RWPE2 (cell line): ENCODE results near the gene UPB1.

ENCODE experiments used
- ATAC-seq: fragments of 200-7000 bp; cut with Tn5 transposase; 3 replicates; pipeline ENCODE4 v1.9.1; 2021; ENCODE audit warnings: low read depth
- DNase-seq: peaks from one replicate; pipeline ENCODE4 v3.0.0-alpha.2; 2020; ENCODE audit warnings: low spot score
- H3K27ac ChIP-seq: fragments of 450-650 bp; 2 replicates; pipeline ENCODE4 v1.5.1; 2017; ENCODE audit warnings: mild to moderate bottlenecking; ENCODE audit not compliant: poor library complexity, severe bottlenecking
- H3K27me3 ChIP-seq: fragments of 250-450 bp; sonication (Bioruptor Pico); 2 replicates; pipeline ENCODE4 v1.5.1; 2021; ENCODE audit warnings: mild to moderate bottlenecking, moderate library complexity; ENCODE audit not compliant: insufficient read depth, poor library complexity, severe bottlenecking
- H3K36me3 ChIP-seq: fragments of 250-450 bp; sonication (Bioruptor Pico); 2 replicates; pipeline ENCODE4 v1.5.1; 2020; ENCODE audit warnings: low read depth, mild to moderate bottlenecking, moderate library complexity
- H3K4me1 ChIP-seq: fragments of 250-450 bp; sonication (Bioruptor Pico); 2 replicates; pipeline ENCODE4 v1.5.1; 2021; ENCODE audit warnings: mild to moderate bottlenecking, moderate library complexity; ENCODE audit not compliant: insufficient read depth, poor library complexity, severe bottlenecking
- H3K4me3 ChIP-seq: fragments of 250-450 bp; sonication (Bioruptor Pico); 2 replicates; pipeline ENCODE4 v1.5.1; 2021; ENCODE audit warnings: mild to moderate bottlenecking, moderate library complexity; ENCODE audit not compliant: severe bottlenecking
- H3K9me3 ChIP-seq: fragments of 250-450 bp; sonication (Bioruptor Pico); 2 replicates; pipeline ENCODE4 v1.5.1; 2021; ENCODE audit warnings: mild to moderate bottlenecking, moderate library complexity; ENCODE audit not compliant: severe bottlenecking
- CTCF ChIP-seq: fragments of 450-650 bp; IDR thresholded peaks from one replicate; pipeline ENCODE4 v1.5.1; 2017; ENCODE audit warnings: mild to moderate bottlenecking, moderate library complexity; ENCODE audit not compliant: poor library complexity, severe bottlenecking

The UPB1 gene

GRCh38 chr22:24459911-24460310 lies 35.2 kb upstream of the UPB1 start:
- H3K27ac ChIP-seq: no peak overlapping the region
- H3K36me3 ChIP-seq: no peaks in the 10 kb centered on the region
- TF ChIP-seq CTCF: no peak
- no peaks in the 10 kb centered on the region for H3K9me3 ChIP-seq
- no peak overlapping the region for H3K4me3 ChIP-seq
- ATAC-seq (no peak), DNase-seq (no peak)
- no peaks in the 10 kb centered on the region for H3K4me1 ChIP-seq
- H3K27me3 ChIP-seq: no peaks in the 10 kb centered on the region

- H3K4me3 ChIP-seq: no peak overlapping the region
Observed at GRCh38 chr22:24460418-24461089, 34.6 kb upstream of the UPB1 start.

DNA sequence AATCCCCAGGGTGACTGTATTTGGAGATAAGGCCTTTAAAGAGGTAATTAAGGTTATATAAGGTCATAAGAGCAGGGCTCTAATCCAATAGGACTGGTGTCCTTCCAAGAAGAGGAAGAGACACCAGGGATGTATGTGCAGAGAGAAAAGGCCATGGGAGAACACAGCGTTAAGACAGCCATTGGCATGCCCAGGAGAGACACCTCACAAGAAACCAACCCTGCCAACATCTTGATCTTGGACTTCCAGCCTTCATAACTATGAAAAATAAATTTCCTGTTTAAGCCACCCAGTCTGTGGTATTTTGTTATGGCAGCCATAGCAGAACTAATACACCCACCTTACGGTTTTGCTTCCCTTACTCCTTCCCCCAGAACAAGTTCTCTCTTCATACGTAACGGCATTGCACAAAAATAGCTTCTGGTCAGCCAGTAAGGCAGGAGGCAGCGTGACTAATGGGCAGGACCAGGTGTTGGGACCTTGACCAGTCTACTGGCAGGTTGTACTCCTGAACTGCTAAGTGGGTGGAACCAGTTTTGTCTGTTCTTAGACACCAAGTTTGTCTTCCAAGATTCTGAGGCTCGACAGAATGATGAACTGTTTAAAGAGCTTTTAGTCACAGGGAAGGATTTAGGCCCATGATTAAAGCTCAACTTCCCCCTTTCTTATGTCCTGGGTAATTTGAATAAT lies 31.9 kb upstream of the UPB1 start:
- H3K4me3 ChIP-seq: no peak overlapping the region
- H3K27me3 ChIP-seq: no peaks in the 10 kb centered on the region
- no peak for ATAC-seq
- H3K36me3 ChIP-seq: no peaks in the 10 kb centered on the region
- no peak for TF ChIP-seq CTCF
- no peak overlapping the region for H3K27ac ChIP-seq
- H3K9me3 ChIP-seq: no peaks in the 10 kb centered on the region
- H3K4me1 ChIP-seq: no peaks in the 10 kb centered on the region
- no peak for DNase-seq

More at GRCh38 chr22:24460418-24461089, 34.6 kb upstream of the UPB1 start:
- Histone ChIP-seq H3K36me3 (no peaks in the 10 kb centered on the region), H3K4me1 (no peaks in the 10 kb centered on the region), H3K27ac (no peak overlapping the region), H3K9me3 (no peaks in the 10 kb centered on the region), H3K27me3 (no peaks in the 10 kb centered on the region)
- no peak for ATAC-seq
- TF ChIP-seq CTCF: no peak
- no peak for DNase-seq

DNA sequence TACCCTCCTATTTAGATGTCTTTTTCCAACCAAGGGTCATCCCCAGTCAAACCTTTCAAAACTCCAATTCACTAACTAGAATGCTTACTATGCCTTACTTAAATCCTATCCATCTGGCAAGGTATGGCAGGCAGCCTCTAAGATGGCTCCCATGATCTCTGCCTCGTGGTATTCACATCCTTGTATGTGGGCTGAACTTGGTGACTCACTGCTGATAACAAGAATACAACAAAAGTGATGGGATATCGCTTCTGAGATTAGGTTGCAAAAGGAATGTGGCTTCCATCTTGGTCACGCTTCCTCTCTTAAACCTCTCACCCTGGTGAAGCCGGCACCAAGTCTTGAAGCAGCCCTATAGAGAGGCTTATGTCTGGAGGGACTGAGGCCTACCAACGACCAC lies 29.6 kb upstream of the UPB1 start:
- ATAC-seq (no peak), DNase-seq (no peak)
- Histone ChIP-seq H3K9me3 (no peaks in the 10 kb centered on the region), H3K27ac (no peak overlapping the region), H3K27me3 (no peaks in the 10 kb centered on the region), H3K4me3 (no peak overlapping the region), H3K4me1 (no peaks in the 10 kb centered on the region), H3K36me3 (no peaks in the 10 kb centered on the region)
- no peak for TF ChIP-seq CTCF

DNA sequence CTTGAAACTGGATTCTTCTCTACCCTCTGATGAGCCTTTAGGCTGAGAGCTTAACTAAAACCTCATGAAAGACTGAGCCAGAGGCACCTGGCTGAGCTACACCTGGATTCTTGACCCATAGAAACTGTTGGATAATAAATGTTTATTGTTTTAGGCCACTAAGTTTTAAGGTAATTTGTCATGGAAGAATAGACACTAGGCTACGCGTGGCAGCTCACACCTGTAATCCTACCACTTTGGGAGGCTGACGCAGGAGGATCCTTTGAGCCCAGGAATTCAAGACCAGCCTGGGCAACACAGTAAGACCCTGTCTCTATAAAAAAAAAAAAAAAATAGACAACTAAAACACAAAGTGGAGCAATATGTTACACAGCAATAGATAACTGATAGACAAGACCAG lies 29.2 kb upstream of the UPB1 start:
- no peak for TF ChIP-seq CTCF
- no peaks in the 10 kb centered on the region for H3K36me3 ChIP-seq
- no peak overlapping the region for H3K4me3 ChIP-seq
- ATAC-seq (no peak), DNase-seq (no peak)
- no peaks in the 10 kb centered on the region for H3K9me3 ChIP-seq
- H3K4me1 ChIP-seq: no peaks in the 10 kb centered on the region
- H3K27ac ChIP-seq: no peak overlapping the region
- no peaks in the 10 kb centered on the region for H3K27me3 ChIP-seq
